Measurements from ENCODE around the gene ELANE. TPM values are rescaled to one million over a fixed set of nuclear protein-coding genes. Genes with fewer than 3 reads are reported as not detected.
A peak's percentile ranks its signal among the peaks of the same experiment; 100 is the strongest.

The ELANE gene
- total and polyA plus RNA-seq, 4 donors = 0.17 to 37.4 (median 1.8) TPM

DNA sequence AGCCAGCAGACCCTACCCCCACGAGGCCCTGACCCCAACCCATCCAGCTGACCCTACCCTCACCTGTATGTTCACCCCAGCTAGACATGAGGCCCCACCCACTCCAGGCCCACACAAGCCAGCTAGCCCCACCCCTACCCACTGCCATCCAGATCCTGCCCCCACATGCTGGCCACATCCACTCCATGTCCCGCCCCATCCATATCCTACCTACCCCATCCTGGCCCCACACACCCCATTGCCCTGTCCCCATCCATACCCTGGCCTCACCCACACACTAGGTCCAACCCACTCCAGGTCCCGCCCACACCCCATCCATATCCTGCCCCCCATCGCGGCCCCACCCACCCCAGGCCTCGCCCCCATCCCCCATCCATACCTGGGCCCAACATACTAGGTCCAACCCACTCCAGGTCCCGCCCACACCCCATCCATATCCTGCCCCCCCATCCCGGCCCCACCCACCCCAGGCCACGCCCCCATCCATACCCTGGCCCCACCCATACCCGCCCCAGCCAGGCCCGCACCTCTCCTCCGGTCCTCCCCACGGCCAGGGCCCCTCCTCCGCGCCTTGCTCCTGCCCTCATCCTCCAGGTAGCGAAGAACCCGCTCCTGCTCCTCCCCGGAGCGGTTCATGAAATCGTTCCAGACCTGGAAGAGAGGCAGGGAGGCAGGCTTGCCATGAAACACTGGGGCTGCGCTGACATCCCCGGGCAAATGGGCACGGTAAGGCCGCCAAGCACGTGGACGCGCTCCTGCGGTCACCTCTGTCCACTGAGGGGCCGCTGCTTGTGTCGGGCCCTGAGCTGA, 48.4 kb downstream of the ELANE start:
- Histone ChIP-seq H3K4me3 (ENCODE audit: low read depth in 1 of 3, low read length in 3 of 3) (no peak overlapping the region), H3K4me1 (ENCODE audit: control insufficient read depth in 4 of 4, insufficient read depth in 4 of 4, low read length in 3 of 4) (peaks cover 7 to 11% (median 9%) of the 10 kb centered on the region in 4 donors), H3K9ac (ENCODE audit: low read depth in 1 of 2, low read length in 2 of 2) (no peak overlapping the region), H3K36me3 (ENCODE audit: control insufficient read depth in 4 of 4, insufficient read depth in 3 of 4, low read depth in 1 of 4, low read length in 3 of 4) (peaks cover 0 to 13% (median 4%) of the 10 kb centered on the region in 4 donors), H3K27ac (ENCODE audit: low read depth in 1 of 2, low read length in 2 of 2) (no peak overlapping the region), H3K9me3 (ENCODE audit: control insufficient read depth in 4 of 4, low read length in 3 of 4) (no peaks in the 10 kb centered on the region), H3K27me3 (ENCODE audit: control insufficient read depth in 4 of 4, insufficient read depth in 4 of 4, low read length in 3 of 4) (no peaks in the 10 kb centered on the region)
- 84% methylated on average over 30 of the region's 30 CpGs for WGBS
- DNase-seq (ENCODE audit: low spot score) = peak; percentile 78
- TF ChIP-seq, protein P1, sequence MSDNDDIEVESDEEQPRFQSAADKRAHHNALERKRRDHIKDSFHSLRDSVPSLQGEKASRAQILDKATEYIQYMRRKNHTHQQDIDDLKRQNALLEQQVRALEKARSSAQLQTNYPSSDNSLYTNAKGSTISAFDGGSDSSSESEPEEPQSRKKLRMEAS (IDR thresholded peaks at IDR 0.05) = no peak
- TF ChIP-seq GABPA (IDR thresholded peaks at IDR 0.05 in 1 of 2, conservative IDR thresholded peaks at IDR 0.05 in 1 of 2) = no peak
- no peak for TF ChIP-seq JUND (IDR thresholded peaks at IDR 0.05)
- TF ChIP-seq EGR1 (IDR thresholded peaks at IDR 0.05; ENCODE audit: low read depth in 2 of 2) = no peak
- TF ChIP-seq TAF1 (conservative IDR thresholded peaks at IDR 0.05) = no peak
- TF ChIP-seq ATF3 (IDR thresholded peaks at IDR 0.05) = no peak
- TF ChIP-seq SP1 (IDR thresholded peaks at IDR 0.05) = no peak
- no peak for TF ChIP-seq HNF4G (IDR thresholded peaks at IDR 0.05)
- no peak for TF ChIP-seq CTCF (IDR thresholded peaks at IDR 0.05; ENCODE audit: low read depth, low read length, missing input control)
- TF ChIP-seq FOXA1 (IDR thresholded peaks at IDR 0.05) = no peak
- no peak for TF ChIP-seq RXRA (IDR thresholded peaks at IDR 0.05)
- TF ChIP-seq REST (IDR thresholded peaks at IDR 0.05) = no peak
- no peak for TF ChIP-seq ZBTB33 (IDR thresholded peaks at IDR 0.05)
- TF ChIP-seq RAD21 (IDR thresholded peaks at IDR 0.05) = no peak
- TF ChIP-seq FOXA2 (IDR thresholded peaks at IDR 0.05) = no peak
- TF ChIP-seq HNF4A (conservative IDR thresholded peaks at IDR 0.05) = no peak
- no peak for TF ChIP-seq NR2F2 (IDR thresholded peaks at IDR 0.05)
- no peak for TF ChIP-seq YY1 (IDR thresholded peaks at IDR 0.05)
